Measurements from ENCODE around the gene MEGF11.

Gene MEGF11

GRCh38 chr15:66138096-66138783 is 115.3 kb downstream of the MEGF11 start:
- no peak for DNase-seq

- no peak for DNase-seq
Observed at GRCh38 chr15:66136948-66137347, 116.6 kb downstream of the MEGF11 start.

DNA sequence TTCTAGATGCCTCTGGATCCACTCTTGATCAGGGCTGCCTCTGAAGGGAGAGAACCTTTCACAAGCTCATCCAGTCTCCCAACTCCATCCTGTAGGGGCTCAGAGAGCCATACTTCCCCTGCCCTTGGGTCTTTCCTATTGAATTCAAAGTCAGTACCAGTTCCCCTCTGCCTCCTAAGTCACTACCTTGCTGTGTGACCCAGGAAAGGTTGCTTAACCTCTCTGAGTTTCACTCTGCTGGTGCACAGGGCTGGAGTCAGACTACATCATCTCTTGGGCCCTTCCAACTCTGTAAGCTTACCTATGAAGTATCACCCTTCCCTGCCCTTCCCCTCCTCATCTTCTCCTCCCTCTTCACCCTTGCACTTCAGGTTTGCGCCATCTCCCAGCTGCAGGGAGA is 117.9 kb downstream of the MEGF11 start:
- no peak for DNase-seq

- no peak for DNase-seq
Observed at GRCh38 chr15:66134284-66134683, 119.3 kb downstream of the MEGF11 start.

- no peak for DNase-seq
Observed at GRCh38 chr15:66133247-66133885, 120.2 kb downstream of the MEGF11 start.

DNA sequence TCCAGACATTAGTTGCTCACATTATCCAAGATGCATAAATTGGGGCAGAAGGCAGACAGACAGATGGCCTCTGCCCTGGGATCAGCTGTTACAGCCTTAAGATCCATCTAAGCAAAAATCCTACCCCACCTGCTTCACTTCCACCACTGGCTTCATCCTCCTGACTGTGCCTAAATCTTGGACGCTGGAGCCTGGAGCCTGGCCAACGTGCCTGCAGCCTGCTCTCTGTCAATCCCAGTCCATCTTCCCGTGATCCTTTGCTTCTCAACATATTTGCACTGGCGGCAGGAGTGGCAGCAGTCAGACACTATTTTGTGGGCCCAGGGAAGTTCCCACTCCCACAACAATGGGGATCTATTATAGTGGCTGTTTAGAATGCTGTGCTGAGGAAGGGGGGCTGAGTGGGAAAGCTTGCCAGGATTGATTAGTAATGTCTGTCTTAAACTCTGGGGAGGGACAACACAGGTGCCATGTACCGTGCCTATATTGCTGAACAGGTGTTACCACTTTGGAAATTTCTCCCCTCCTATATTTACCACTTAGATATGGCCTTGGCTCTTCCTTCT is 121.2 kb downstream of the MEGF11 start:
- no peak for DNase-seq

GRCh38 chr15:66131831-66132230 is 121.7 kb downstream of the MEGF11 start:
- DNase-seq: no peak

DNA sequence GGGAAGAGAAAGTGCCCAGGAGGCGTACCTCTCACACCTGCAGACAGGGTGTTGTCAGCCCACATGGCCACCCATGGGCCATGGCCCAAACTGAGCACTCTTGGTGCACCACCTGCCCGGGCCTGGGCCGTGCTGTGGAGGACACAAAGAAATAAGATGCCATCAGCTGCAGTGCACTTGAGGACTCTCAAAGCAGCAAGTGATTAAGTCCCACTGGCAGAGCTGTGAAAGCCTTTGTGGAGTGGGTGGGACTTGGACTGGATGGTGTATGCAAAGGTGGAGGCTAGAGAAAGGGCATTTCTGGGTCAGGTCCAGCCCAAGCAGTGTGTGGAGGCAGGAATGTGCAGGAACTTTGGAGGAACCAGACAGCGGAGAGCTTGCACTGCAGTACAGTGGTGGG is 122.3 kb downstream of the MEGF11 start:
- no peak for DNase-seq

DNA sequence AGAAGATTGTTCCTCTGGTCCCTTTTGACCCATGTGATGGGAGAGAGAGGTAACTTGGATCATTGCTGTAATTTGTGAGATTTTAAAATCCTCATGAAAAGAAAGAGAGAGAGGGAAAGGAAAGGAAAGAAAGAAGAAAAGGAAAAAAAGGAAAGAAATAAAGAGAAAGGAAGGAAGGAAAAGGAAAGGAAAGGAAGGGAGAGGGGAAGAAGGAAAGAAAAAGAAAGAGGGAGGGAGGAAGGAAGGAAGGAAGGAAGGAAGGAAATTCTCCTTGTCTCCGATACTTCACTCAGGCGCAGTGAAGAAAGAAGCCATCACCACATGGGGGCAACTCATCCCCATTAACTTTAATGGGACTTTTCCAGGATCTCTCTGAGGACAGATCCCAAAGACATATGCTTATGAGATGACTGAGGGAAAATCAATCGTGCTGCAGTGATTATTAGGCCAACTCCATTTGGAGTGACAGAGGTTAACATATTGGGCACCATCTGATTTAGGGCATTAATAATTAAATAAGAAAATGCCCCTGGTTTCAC is 123.0 kb downstream of the MEGF11 start:
- DNase-seq: no peak

GRCh38 chr15:66129586-66129985 is 124.0 kb downstream of the MEGF11 start:
- DNase-seq: no peak

GRCh38 chr15:66128116-66128680 is 125.4 kb downstream of the MEGF11 start:
- no peak for DNase-seq

DNA sequence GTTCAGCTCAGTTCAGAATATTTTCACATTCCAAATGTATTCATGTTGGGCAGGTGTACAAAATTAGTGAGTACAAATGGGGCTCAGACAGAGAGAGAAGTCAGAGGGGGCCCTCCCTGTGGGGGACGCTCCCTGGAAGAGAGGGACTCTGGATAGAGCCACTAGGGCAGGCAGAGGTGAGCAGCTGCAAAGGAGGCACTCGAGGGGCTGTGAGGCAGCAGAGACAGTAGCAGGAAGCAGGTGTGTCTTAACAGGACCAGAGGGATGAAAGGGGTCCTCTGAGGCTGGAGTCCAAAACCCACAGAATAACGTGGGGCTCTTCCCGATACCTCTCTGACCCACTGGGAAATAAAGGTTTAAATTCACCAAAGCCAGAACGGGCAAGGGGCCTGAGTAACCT is 127.1 kb downstream of the MEGF11 start:
- DNase-seq: no peak

DNA sequence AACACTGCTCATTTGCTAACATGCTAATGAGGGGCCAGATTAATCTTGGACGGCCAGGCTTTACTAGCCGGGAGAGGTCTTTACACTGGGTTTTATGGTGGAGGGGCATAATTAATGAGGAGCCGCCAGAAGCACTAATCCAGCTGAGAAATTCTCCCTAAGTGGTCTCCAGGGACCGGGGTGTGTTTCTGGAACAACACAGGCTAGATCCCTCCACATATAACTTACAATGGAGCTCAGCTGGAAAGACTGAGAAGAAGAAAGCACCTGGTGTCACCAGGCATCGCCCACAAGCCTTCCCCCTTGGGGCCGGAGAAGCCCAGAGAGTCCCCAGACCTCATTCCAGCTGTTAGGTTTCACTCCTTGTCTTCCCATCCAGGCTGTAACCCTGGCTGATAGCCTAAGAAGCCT is 127.5 kb downstream of the MEGF11 start:
- no peak for DNase-seq

DNA sequence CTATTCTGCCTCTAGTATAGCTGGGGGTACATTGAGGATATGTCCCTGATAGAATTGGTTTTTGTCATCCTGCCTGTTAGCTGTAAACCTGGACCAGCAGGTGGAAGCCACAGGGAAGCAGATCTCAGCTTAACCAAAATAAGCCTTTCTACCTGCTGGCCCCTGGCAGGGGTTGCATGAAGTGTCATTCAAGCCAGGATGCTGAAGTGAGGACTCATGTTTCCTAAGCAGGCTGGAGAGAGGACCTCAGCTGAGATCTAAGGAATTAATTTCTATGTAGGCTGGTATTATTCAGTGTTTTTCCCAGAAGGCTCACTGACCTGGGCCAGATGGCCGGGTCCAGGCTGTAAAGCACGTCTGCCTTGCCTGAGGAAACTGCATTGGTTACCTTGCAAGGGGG is 128.9 kb downstream of the MEGF11 start:
- DNase-seq: no peak

- no peak for DNase-seq
Observed at GRCh38 chr15:66123799-66124198, 129.8 kb downstream of the MEGF11 start.

GRCh38 chr15:66120422-66120821 is 133.1 kb downstream of the MEGF11 start:
- DNase-seq: no peak

DNA sequence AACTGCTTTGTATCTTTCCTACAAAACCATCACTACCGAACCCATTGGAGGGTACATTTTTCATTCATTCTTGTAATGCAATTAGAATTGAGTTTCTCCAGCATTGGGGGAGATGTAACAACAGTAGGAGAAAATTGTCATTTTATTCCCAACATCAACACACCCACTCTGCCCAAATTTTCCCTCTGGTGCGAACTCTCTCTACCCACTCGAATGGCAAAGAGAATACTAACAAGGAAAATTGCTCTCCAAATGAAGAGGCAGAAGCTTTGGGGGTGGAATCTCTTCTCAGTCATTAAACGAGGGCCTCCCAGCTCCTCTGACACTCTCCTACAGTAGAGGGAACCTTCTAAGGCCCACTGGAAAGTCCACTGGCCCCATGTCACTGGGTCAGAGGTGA is 135.7 kb downstream of the MEGF11 start:
- DNase-seq: no peak

DNA sequence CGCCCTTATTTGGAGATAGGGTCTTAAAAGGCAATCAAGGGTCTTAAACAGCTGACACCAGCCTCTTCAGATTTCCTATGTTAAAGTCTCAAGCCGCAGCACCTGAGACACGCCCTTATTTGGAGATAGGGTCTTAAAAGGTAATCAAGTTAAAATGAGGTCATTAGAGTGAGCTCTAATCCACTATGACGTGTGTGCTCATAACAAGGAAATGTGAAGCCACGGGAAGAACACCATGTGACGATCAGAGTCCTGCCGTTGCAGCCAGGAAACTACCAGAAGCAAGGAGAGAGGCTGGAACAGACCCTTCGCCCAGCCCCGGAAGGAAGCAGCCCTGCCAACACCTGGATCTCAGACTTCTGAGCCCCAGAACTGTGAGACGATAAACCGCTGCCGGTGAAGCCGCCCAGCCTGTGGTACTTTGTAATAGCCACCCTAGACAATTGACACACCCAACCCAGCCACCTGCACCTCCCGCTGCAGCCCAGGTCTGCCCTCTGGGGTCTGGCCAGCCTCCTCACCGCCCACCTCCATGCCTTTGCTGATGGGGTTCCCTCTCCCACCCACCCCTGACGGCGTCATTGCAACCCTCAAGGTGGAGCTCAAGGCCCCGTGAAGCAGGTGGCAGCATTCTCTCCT is 137.9 kb downstream of the MEGF11 start:
- DNase-seq: no peak

GRCh38 chr15:66114863-66115425 is 138.6 kb downstream of the MEGF11 start:
- DNase-seq: no peak

GRCh38 chr15:66112388-66112787 is 141.2 kb downstream of the MEGF11 start:
- DNase-seq: no peak

- DNase-seq: no peak
Observed at GRCh38 chr15:66111363-66111762, 142.2 kb downstream of the MEGF11 start.

- DNase-seq: no peak
Observed at GRCh38 chr15:66110864-66111263, 142.7 kb downstream of the MEGF11 start.

- no peak for DNase-seq
Observed at GRCh38 chr15:66109826-66110225, 143.7 kb downstream of the MEGF11 start.

Measured in 8988T (cell line).